HCT116 (cell line): ENCODE data around the gene MAP2K4. TPM values are rescaled to one million over a fixed set of nuclear protein-coding genes. Genes with fewer than 3 reads are reported as not detected.

Experiments
- ATAC-seq: fragments of 200-7000 bp; cut with Tn5 transposase; 2 replicates; pipeline ENCODE4 v1.9.1; 2020; ENCODE audit warnings: mild to moderate bottlenecking, moderate library complexity
- BruUV-seq: library from RNA; stranded (reverse); fragments of 400-500 nt; replicated peaks from 2 replicates; lab custom pipeline; 2021; lab: Mats Ljungman, UMichigan
- CTCF ChIA-PET: fragments of 300-600 bp; sonication (Branson Sonifier 250); formaldehyde crosslinking; loops from one replicate; lab custom pipeline; 2021; ENCODE audit warnings: antibody characterized with exemption; lab: Charles Lee
- POLR2A ChIA-PET: fragments of 300-600, 350-600 bp; sonication (Branson Sonifier 250); formaldehyde crosslinking; loops from one replicate; lab custom pipeline; 2021; ENCODE audit warnings: antibody characterized with exemption; lab: Charles Lee
- RAD21 ChIA-PET, 2 experiments: fragments of 300-600 bp; sonication (Branson Sonifier 250); formaldehyde crosslinking; loops; one replicate each; lab custom pipeline; 2023; ENCODE audit warnings: low total read pairs in 2 of 2; ENCODE audit not compliant: uncharacterized antibody in 2 of 2, unreplicated experiment in 2 of 2, low non-redundant PET in 1 of 2; lab: Charles Lee
- DNase-seq: peaks from one replicate; pipeline ENCODE4 v3.0.0-alpha.2; 2010; ENCODE audit warnings: low read depth, low spot score
- H2AFZ ChIP-seq: fragments of 200-600 bp; shearing (Covaris generic), sonication (generic); 2 replicates; pipeline ENCODE4 v1.6.1; 2017; ENCODE audit warnings: low read depth, mixed run types, mixed read lengths, antibody characterized with exemption, low read length; ENCODE audit not compliant: poor library complexity, severe bottlenecking
- H3K27ac ChIP-seq: 2 replicates; pipeline ENCODE4 v1.5.1; 2012; ENCODE audit warnings: low read depth, low read length
- H3K27me3 ChIP-seq: fragments of 200-600 bp; sonication (generic); 2 replicates; pipeline ENCODE4 v1.6.1; 2016; ENCODE audit warnings: mixed run types, low read length, mixed read lengths; ENCODE audit not compliant: insufficient read depth
- H3K36me3 ChIP-seq, 2 experiments: fragments of 200-500 bp in 1 of 2; fragments of 200-600 bp in 1 of 2; sonication (Bioruptor generic) in 1 of 2; sonication (generic) in 1 of 2; 2 replicates each; pipeline versions ENCODE4 v1.5.1 to v1.6.1; 2014 to 2016; ENCODE audit warnings: low read length in 2 of 2, inconsistent platforms in 1 of 2, mixed read lengths in 1 of 2, mixed run types in 1 of 2; ENCODE audit not compliant: insufficient read depth in 2 of 2, control insufficient read depth in 1 of 2
- H3K4me1 ChIP-seq, 2 experiments: fragments of 200-600 bp in 1 of 2; sonication (generic) in 1 of 2; 2 replicates each; pipeline versions ENCODE4 v1.5.1 to v1.6.1; 2012 to 2017; ENCODE audit warnings: low read length in 2 of 2, inconsistent platforms in 1 of 2, mild to moderate bottlenecking in 1 of 2, mixed read lengths in 1 of 2, mixed run types in 1 of 2, moderate library complexity in 1 of 2; ENCODE audit not compliant: insufficient read depth in 2 of 2, control insufficient read depth in 1 of 2
- H3K4me2 ChIP-seq: fragments of 200-600 bp; sonication (generic); 2 replicates; pipeline ENCODE4 v1.6.1; 2017; ENCODE audit warnings: mixed run types, low read length, mixed read lengths
- H3K4me3 ChIP-seq, 2 experiments: fragments of 200-600 bp in 1 of 2; sonication (generic) in 1 of 2; replicated peaks in 1 of 2; 2 replicates each; pipeline ENCODE4 v1.5.1; 2011 to 2016; ENCODE audit warnings: low read length in 2 of 2, control low read depth in 1 of 2, low read depth in 1 of 2, mild to moderate bottlenecking in 1 of 2, mixed read lengths in 1 of 2, mixed run types in 1 of 2
- H3K79me2 ChIP-seq: fragments of 200-600 bp; sonication (generic); 2 replicates; pipeline ENCODE4 v1.6.1; 2017; ENCODE audit warnings: mild to moderate bottlenecking, mixed run types, low read length, moderate library complexity, mixed read lengths; ENCODE audit not compliant: insufficient read depth
- H3K9ac ChIP-seq: fragments of 200-600 bp; sonication (generic); 2 replicates; pipeline ENCODE4 v1.6.1; 2016; ENCODE audit warnings: low read length, mixed read lengths
- H3K9me2 ChIP-seq: fragments of 200-600 bp; sonication (generic), shearing (Covaris generic); 2 replicates; pipeline ENCODE4 v1.6.1; 2017; ENCODE audit warnings: mixed run types, mild to moderate bottlenecking, moderate library complexity; ENCODE audit not compliant: insufficient read depth
- H3K9me3 ChIP-seq, 2 experiments: fragments of 200-500 bp in 1 of 2; fragments of 200-600 bp in 1 of 2; sonication (Bioruptor generic) in 1 of 2; sonication (generic) in 1 of 2; 2 replicates each; pipeline ENCODE4 v1.6.1; 2014 to 2017; ENCODE audit warnings: low read length in 2 of 2, mixed read lengths in 2 of 2, inconsistent platforms in 1 of 2, low read depth in 1 of 2, mild to moderate bottlenecking in 1 of 2, mixed run types in 1 of 2, moderate library complexity in 1 of 2; ENCODE audit not compliant: control insufficient read depth in 1 of 2, insufficient read depth in 1 of 2
- H4K20me1 ChIP-seq: fragments of 200-600 bp; sonication (generic), shearing (Covaris generic); 2 replicates; pipeline ENCODE4 v1.6.1; 2017; ENCODE audit warnings: mixed run types, mild to moderate bottlenecking, moderate library complexity; ENCODE audit not compliant: insufficient read depth
- CBX3 ChIP-seq: IDR thresholded peaks from 2 replicates; pipeline ENCODE4 v1.6.1; 2012; ENCODE audit warnings: low read depth
- CEBPB ChIP-seq: IDR thresholded peaks from 2 replicates; pipeline ENCODE4 v1.6.1; 2012; ENCODE audit warnings: low read depth
- EGR1 ChIP-seq: IDR thresholded peaks from 2 replicates; pipeline ENCODE4 v1.6.1; 2012; ENCODE audit warnings: low read depth
- FOSL1 ChIP-seq: IDR thresholded peaks from 2 replicates; pipeline ENCODE4 v1.6.1; 2012; ENCODE audit warnings: low read depth
- JUND ChIP-seq: IDR thresholded peaks from 2 replicates; pipeline ENCODE4 v1.6.1; 2012
- POLR2A ChIP-seq: IDR thresholded peaks from 2 replicates; pipeline ENCODE4 v1.7.0; 2011; ENCODE audit warnings: borderline replicate concordance; ENCODE audit not compliant: insufficient read depth, insufficient read length; ENCODE audit errors: extremely low read depth
- POLR2AphosphoS5 ChIP-seq: IDR thresholded peaks from 2 replicates; pipeline ENCODE4 v1.6.1; 2011; ENCODE audit warnings: mild to moderate bottlenecking, low read depth, low read length, moderate library complexity
- SP1 ChIP-seq: IDR thresholded peaks from 2 replicates; pipeline ENCODE4 v1.6.1; 2012; ENCODE audit warnings: low read depth
- ZBTB33 ChIP-seq: IDR thresholded peaks from 2 replicates; pipeline ENCODE4 v1.6.1; 2011; ENCODE audit warnings: mild to moderate bottlenecking, low read length, moderate library complexity; ENCODE audit not compliant: insufficient replicate concordance; ENCODE audit errors: extremely low read depth
- ZNF274 ChIP-seq: fragments of 200-500 bp; sonication (Bioruptor generic); IDR thresholded peaks from 2 replicates; pipeline ENCODE4 v1.6.1; 2014; ENCODE audit warnings: mild to moderate bottlenecking, low read depth, low read length, inconsistent platforms
- intact Hi-C: fragments of 100-400 bp; cut with micrococcal nuclease; formaldehyde crosslinking; loops from 2 replicates; pipeline ENCODE4 v1.10.0; 2022
- total RNA-seq: library from RNA; stranded (reverse); gene quantifications from one replicate; pipeline ENCODE4 v1.2.1, GENCODE V29; 2021; ENCODE audit not compliant: unreplicated experiment
- TF ChIP-seq, protein P1 (sequence below), 3 experiments: fragments of 200-600 bp in 1 of 3; sonication (generic) in 1 of 3; IDR thresholded peaks in 2 of 3; conservative IDR thresholded peaks in 1 of 3; 2 replicates each; pipeline ENCODE4 v1.5.1; 2012 to 2017; ENCODE audit warnings: low read depth in 2 of 3, low read length in 2 of 3, antibody characterized with exemption in 1 of 3, borderline replicate concordance in 1 of 3, control low read depth in 1 of 3, mild to moderate bottlenecking in 1 of 3, mixed read lengths in 1 of 3, mixed run types in 1 of 3, moderate library complexity in 1 of 3; ENCODE audit not compliant: insufficient read depth in 1 of 3
- TF ChIP-seq, protein P2 (sequence below): IDR thresholded peaks from 2 replicates; pipeline ENCODE4 v1.6.1; 2012
- TF ChIP-seq, protein P3 (sequence below): IDR thresholded peaks from 2 replicates; pipeline ENCODE4 v1.6.1; 2012

Gene MAP2K4
- total RNA-seq, 1 experiment from 2014 or later = 42.3 TPM

DNA sequence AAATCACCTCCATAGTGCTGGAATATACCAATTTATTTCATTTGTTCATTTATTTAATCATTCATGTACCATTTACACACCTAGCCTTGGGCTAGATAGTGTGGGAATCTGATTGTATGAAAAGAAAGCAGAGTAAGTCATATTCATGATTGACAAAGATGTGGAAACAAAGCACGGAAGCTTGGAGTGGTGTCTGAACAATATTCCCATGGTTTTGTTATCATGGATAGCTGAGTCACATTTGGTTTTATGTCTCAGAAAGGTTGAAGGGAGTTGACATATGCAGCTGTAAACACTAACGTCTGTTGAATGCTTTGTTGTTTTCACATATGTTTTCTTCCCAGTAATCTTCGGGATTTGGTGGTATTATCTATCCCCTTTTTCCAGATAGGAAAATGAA lies 76.6 kb downstream of the MAP2K4 start (continued):
- TF ChIP-seq, protein P1, sequence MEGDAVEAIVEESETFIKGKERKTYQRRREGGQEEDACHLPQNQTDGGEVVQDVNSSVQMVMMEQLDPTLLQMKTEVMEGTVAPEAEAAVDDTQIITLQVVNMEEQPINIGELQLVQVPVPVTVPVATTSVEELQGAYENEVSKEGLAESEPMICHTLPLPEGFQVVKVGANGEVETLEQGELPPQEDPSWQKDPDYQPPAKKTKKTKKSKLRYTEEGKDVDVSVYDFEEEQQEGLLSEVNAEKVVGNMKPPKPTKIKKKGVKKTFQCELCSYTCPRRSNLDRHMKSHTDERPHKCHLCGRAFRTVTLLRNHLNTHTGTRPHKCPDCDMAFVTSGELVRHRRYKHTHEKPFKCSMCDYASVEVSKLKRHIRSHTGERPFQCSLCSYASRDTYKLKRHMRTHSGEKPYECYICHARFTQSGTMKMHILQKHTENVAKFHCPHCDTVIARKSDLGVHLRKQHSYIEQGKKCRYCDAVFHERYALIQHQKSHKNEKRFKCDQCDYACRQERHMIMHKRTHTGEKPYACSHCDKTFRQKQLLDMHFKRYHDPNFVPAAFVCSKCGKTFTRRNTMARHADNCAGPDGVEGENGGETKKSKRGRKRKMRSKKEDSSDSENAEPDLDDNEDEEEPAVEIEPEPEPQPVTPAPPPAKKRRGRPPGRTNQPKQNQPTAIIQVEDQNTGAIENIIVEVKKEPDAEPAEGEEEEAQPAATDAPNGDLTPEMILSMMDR (IDR thresholded peaks at IDR 0.05 in 2 of 3, conservative IDR thresholded peaks at IDR 0.05 in 1 of 3; ENCODE audit: borderline replicate concordance in 1 of 3, insufficient read depth in 1 of 3, low read depth in 2 of 3, low read length in 2 of 3) = no peak
- TF ChIP-seq POLR2A (no peak), CEBPB (no peak), EGR1 (no peak)

DNA sequence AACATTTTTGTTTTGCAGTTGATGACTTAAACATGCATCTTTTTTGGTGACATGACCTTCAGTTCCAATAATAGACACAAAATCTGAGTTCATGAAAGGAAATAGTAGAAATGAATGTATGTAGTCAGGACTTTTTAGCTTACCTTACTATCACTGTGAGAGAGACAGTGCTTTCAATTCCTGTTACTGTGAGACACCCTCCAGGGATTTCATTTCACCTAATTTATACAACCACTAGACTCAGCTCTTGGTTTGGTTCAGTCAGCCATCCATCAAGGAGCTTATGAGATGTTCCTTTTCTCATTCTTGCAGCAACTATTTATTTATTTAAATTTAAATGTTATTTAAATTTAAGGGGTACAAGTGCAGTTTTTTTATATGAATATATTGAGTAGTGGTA lies 77.9 kb downstream of the MAP2K4 start:
- RAD21 ChIA-PET = no interaction called here
- ATAC-seq = no peak
- Histone ChIP-seq H2AFZ (no peak overlapping the region), H3K9me3 (no peaks in the 10 kb centered on the region), H3K9ac (no peak overlapping the region), H3K36me3 (peaks cover 2 to 5% of the 10 kb centered on the region in 2 experiments; a peak in 1 of 4 replicates), H3K4me1 (no peaks in the 10 kb centered on the region), H3K79me2 (peaks cover 49% of the 10 kb centered on the region), H3K27ac (no peak overlapping the region), H4K20me1 (no peaks in the 10 kb centered on the region), H3K27me3 (no peaks in the 10 kb centered on the region), H3K4me2 (no peak overlapping the region), H3K9me2 (no peaks in the 10 kb centered on the region), H3K4me3 (no peak overlapping the region)
- BruUV-seq = no TSS peak
- TF ChIP-seq, protein P2, sequence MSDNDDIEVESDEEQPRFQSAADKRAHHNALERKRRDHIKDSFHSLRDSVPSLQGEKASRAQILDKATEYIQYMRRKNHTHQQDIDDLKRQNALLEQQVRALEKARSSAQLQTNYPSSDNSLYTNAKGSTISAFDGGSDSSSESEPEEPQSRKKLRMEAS = no peak
- TF ChIP-seq JUND (no peak), ZNF274 (no peak), FOSL1 (no peak), ZBTB33 (no peak), SP1 (no peak), POLR2AphosphoS5 (no peak), CBX3 (no peak), CEBPB (no peak), POLR2A (no peak), EGR1 (no peak)
- TF ChIP-seq, protein P3, sequence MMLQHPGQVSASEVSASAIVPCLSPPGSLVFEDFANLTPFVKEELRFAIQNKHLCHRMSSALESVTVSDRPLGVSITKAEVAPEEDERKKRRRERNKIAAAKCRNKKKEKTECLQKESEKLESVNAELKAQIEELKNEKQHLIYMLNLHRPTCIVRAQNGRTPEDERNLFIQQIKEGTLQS = no peak
- intact Hi-C loops = no loop called here
- POLR2A ChIA-PET = no interaction called here
- no peak for DNase-seq
- CTCF ChIA-PET = no interaction called here
